SK-N-MC (cell line): ENCODE data around the gene WNT8B.

Experiments
- EZH2 ChIP-seq: fragments of 200-600 bp; sonication (generic); IDR thresholded peaks from one replicate; pipeline ENCODE4 v1.6.1; 2017; ENCODE audit warnings: antibody characterized with exemption
- FOXP2 ChIP-seq: optimal IDR thresholded peaks from 2 replicates; pipeline ENCODE3; 2011; ENCODE audit warnings: mild to moderate bottlenecking, moderate library complexity; ENCODE audit not compliant: insufficient read depth; ENCODE audit errors: extremely low read length, control extremely low read depth
- POLR2AphosphoS5 ChIP-seq: IDR thresholded peaks from 2 replicates; pipeline ENCODE4 v1.6.1; 2012; ENCODE audit warnings: mild to moderate bottlenecking, low read depth, low read length, borderline replicate concordance

GRCh38 chr10:100522945-100523344 is 60.1 kb downstream of the WNT8B start:
- TF ChIP-seq EZH2 (no peak), POLR2AphosphoS5 (no peak), FOXP2 (no peak)
